Measurements from ENCODE around the gene MINDY1. TPM values are rescaled to one million over a fixed set of nuclear protein-coding genes. Genes with fewer than 3 reads are reported as not detected.

The MINDY1 gene
- total RNA-seq, 1 experiment from 2014 or later, result 11.6 TPM

- intact Hi-C loops (cut with micrococcal nuclease; ENCODE audit: unreplicated experiment), result no loop called here
- BruUV-seq (replicated peaks), result no TSS peak
These were observed 38.2 kb downstream of the MINDY1 start for GRCh38 chr1:150968491-150968890.

GRCh38 chr1:150967936-150968335 is 38.8 kb downstream of the MINDY1 start:
- BruUV-seq (replicated peaks), result no TSS peak
- intact Hi-C loops (cut with micrococcal nuclease; ENCODE audit: unreplicated experiment), result no loop called here
- H3K4me1 ChIP-seq (ENCODE audit: insufficient read depth, low read length, poor library complexity, severe bottlenecking), result peaks cover 20% of the 10 kb centered on the region
- TF ChIP-seq EZH2 (IDR thresholded peaks at IDR 0.05; ENCODE audit: borderline replicate concordance, low read depth, low read length, poor library complexity, severe bottlenecking) (no peak), CTCF (conservative IDR thresholded peaks at IDR 0.05; ENCODE audit: low read depth, low read length) (no peak)
- H3K27me3 ChIP-seq (replicated peaks; ENCODE audit: insufficient read depth, low read depth, low read length, poor library complexity), result no peaks in the 10 kb centered on the region
- CTCF ChIA-PET, result no interaction called here
- no peak overlapping the region for H3K27ac ChIP-seq (ENCODE audit: low read depth, low read length, poor library complexity, severe bottlenecking)
- peaks cover 60% of the 10 kb centered on the region for H3K36me3 ChIP-seq (ENCODE audit: insufficient read depth, low read length, poor library complexity, severe bottlenecking)
- POLR2A ChIA-PET (ENCODE audit: low non-redundant PET), result no interaction called here
- H3K9me3 ChIP-seq (ENCODE audit: low read depth, low read length, poor library complexity, severe bottlenecking), result no peaks in the 10 kb centered on the region
- DNase-seq (ENCODE audit: low spot score), result no peak
- no peak overlapping the region for H3K4me3 ChIP-seq (ENCODE audit: low read depth, low read length, poor library complexity, severe bottlenecking)

More at GRCh38 chr1:150968491-150968890, 38.2 kb downstream of the MINDY1 start:
- Histone ChIP-seq H3K9me3 (ENCODE audit: low read depth, low read length, poor library complexity, severe bottlenecking) (no peaks in the 10 kb centered on the region), H3K27ac (ENCODE audit: low read depth, low read length, poor library complexity, severe bottlenecking) (no peak overlapping the region), H3K4me1 (ENCODE audit: insufficient read depth, low read length, poor library complexity, severe bottlenecking) (peaks cover 23% of the 10 kb centered on the region), H3K4me3 (ENCODE audit: low read depth, low read length, poor library complexity, severe bottlenecking) (no peak overlapping the region), H3K27me3 (replicated peaks; ENCODE audit: insufficient read depth, low read depth, low read length, poor library complexity) (no peaks in the 10 kb centered on the region), H3K36me3 (ENCODE audit: insufficient read depth, low read length, poor library complexity, severe bottlenecking) (peaks cover 55% of the 10 kb centered on the region)
- TF ChIP-seq CTCF (conservative IDR thresholded peaks at IDR 0.05; ENCODE audit: low read depth, low read length) (no peak), EZH2 (IDR thresholded peaks at IDR 0.05; ENCODE audit: borderline replicate concordance, low read depth, low read length, poor library complexity, severe bottlenecking) (no peak)
- ChIA-PET CTCF (no interaction called here), POLR2A (ENCODE audit: low non-redundant PET) (interaction anchor here (0.7 kb wide), 1 partner anchor 83 kb away, joined by 3 read pairs; no protein-coding TSS in a partner anchor)
- DNase-seq (ENCODE audit: low spot score), result no peak

DNA sequence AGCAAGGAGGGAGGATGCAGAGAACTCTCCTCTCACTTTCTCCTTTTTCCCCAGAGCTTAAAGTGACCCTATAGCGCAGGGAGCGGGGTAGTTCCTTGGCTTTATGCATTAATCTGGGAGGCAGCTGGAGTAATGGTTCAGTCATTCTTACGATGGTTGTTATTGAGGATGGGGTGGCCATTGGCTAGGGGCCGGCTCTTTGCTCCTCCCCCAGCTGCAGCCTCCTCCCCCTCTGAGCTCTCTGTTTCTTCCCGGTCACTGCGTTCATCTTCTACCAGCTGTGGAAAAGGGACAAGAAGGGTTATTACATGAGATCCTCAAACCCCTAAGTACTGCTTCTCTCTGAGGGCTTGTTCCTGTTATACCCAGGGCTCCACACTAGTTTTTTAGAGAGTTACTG is 40.7 kb downstream of the MINDY1 start:
- H3K9me3 ChIP-seq (ENCODE audit: low read depth, low read length, poor library complexity, severe bottlenecking), result no peaks in the 10 kb centered on the region
- H3K36me3 ChIP-seq (ENCODE audit: insufficient read depth, low read length, poor library complexity, severe bottlenecking), result peaks cover 79% of the 10 kb centered on the region
- no peaks in the 10 kb centered on the region for H3K27me3 ChIP-seq (replicated peaks; ENCODE audit: insufficient read depth, low read depth, low read length, poor library complexity)
- H3K4me1 ChIP-seq (ENCODE audit: insufficient read depth, low read length, poor library complexity, severe bottlenecking), result peaks cover under 1% of the 10 kb centered on the region
- H3K27ac ChIP-seq (ENCODE audit: low read depth, low read length, poor library complexity, severe bottlenecking), result no peak overlapping the region
- ChIA-PET POLR2A (ENCODE audit: low non-redundant PET) (no interaction called here), CTCF (interaction anchor here (0.6 kb wide), 1 partner anchor 30 kb away, joined by 3 read pairs; no protein-coding TSS in a partner anchor)
- no peak for DNase-seq (ENCODE audit: low spot score)
- TF ChIP-seq EZH2 (IDR thresholded peaks at IDR 0.05; ENCODE audit: borderline replicate concordance, low read depth, low read length, poor library complexity, severe bottlenecking), result no peak
- no peak for TF ChIP-seq CTCF (conservative IDR thresholded peaks at IDR 0.05; ENCODE audit: low read depth, low read length)
- intact Hi-C loops (cut with micrococcal nuclease; ENCODE audit: unreplicated experiment), result no loop called here
- H3K4me3 ChIP-seq (ENCODE audit: low read depth, low read length, poor library complexity, severe bottlenecking), result no peak overlapping the region
- BruUV-seq (replicated peaks), result no TSS peak

All from A673 (cell line).